Stimulated activated CD8-positive, alpha-beta memory T cell treated with anti-CD3 and anti-CD28 coated beads, Interleukin-7, amount 100 ng/mL, for 48 hours (primary cell): ENCODE results near the gene STK17B.

Source experiments
- DNase-seq, 2 donors: peaks; one replicate each; pipeline ENCODE4 v3.0.0-alpha.2; 2020; ENCODE audit warnings: low read depth in 1 of 2; ENCODE audit errors: extremely low read depth in 1 of 2

The STK17B gene

GRCh38 chr2:196184921-196185320 is 13.5 kb upstream of the STK17B start:
- no peak for DNase-seq

- DNase-seq = no peak
These were observed 12.3 kb upstream of the STK17B start for GRCh38 chr2:196183528-196184231.

DNA sequence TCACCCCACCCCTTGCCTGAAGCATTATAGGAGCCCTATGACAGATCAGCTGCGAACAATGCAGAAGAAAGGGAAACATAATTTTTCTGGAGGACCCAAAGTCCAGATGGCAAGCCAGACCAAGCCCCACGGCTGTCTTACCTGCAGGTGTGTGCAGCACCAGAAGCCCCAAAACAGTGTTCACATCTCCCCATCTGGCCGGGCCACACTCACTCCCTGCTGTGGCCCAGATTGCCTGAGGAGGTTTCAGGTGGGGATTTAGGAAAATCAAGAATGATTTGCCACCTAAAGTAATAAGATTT is 11.7 kb upstream of the STK17B start:
- DNase-seq = no peak

DNA sequence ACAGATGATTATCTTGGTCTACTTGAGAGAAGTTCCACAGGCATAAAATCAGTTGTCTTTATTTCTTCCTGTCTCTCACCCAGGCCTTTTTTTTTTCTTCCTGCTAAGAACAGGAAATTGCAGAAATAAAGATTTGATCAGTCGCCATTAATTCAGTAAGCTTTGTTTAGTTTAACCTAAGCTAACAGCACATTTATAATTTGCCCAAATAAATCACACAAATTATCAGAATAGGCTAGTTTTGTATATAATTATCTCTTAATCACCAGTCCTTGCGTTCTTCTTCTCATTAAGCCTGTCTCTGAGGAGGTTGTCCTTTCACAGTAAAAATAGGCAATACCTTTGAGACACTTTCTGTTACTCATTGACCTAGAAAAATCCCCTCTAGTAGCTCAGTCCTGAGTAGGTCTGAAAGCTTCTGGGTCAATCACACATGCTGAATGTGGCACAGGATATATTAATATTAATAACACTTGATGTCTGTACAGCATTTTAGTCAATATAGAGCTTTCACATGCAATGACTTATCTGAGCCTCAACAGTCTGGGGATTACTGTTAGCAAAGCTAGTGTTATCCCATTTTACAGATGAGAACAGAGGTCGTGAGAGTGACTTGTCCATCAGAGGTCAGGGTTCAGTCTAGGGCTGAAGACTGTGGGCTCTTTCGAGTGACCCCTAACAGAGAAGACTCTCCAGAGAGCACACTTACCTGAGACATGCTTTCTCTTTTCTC is 11.2 kb upstream of the STK17B start:
- DNase-seq = no peak

- no peak for DNase-seq
These were observed 10.1 kb upstream of the STK17B start for GRCh38 chr2:196181484-196181883.

DNA sequence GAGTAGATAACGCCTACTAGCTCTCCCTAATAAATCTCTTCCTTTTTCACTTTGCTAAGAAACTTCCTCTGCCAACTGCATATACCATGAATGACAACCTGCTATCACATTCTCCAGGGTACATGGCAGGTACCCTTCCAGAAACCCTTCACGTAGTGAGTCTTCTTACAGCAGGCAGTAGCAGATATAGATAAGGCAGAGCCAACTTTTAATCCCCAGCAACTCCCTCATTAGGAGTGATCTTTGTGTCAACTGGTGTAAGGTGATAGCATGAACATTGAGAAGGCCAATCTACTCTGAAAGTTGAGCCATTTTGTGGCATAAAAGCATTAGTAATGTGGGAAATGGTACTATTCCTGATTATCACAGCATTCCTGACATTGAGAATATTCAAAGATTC is 5.7 kb upstream of the STK17B start:
- no peak for DNase-seq

DNA sequence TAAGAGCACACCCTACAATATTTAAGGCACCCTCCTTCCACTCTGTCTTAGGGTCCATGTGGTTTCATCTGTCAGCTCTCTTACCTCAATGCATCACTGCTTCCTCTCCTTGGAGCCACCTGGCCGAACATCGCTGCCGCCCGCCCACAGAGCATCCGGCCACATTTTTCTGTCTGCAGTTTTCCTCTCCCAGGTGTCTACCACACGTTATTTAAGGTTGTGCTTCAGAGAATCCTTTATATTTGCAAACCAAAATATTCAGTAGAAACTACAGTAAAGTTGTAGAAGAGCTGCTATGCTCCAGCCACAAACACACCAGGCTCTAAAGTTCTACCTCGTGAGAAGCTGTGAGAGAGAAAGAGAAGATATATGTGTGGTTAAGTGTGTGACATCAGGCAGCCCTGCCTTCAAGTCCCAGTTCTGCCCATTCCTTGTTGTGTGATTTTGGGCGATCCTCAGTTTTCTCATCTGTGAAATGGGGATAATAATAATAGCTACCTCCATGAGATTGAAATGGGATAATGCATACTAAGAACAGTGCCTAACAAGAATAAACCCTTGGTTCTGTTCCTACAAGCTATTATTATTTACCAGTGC is 4.9 kb upstream of the STK17B start:
- DNase-seq = peak; percentile 72 to 83

GRCh38 chr2:196174404-196174803 is 3.0 kb upstream of the STK17B start:
- no peak for DNase-seq

GRCh38 chr2:196173505-196173904 is 2.1 kb upstream of the STK17B start:
- DNase-seq = no peak

DNA sequence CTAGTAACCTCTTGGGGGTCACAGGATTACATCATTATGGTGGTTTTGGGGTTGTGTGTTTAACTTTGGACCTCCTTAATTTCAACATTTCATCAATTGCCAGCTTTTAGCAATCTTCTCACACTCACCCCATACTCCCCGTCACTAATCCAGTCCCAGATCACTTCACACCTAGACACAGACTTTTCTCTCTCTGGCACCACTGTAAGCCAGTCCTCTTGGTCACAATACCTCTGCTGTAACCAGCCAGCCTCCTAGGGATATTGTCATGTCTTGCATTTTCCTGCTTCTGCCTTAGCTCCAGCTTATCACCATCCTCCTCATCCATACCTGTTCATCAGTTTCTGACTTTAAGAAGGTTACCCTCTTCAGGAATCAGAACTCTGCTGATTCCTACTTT is 1.6 kb upstream of the STK17B start:
- no peak for DNase-seq

DNA sequence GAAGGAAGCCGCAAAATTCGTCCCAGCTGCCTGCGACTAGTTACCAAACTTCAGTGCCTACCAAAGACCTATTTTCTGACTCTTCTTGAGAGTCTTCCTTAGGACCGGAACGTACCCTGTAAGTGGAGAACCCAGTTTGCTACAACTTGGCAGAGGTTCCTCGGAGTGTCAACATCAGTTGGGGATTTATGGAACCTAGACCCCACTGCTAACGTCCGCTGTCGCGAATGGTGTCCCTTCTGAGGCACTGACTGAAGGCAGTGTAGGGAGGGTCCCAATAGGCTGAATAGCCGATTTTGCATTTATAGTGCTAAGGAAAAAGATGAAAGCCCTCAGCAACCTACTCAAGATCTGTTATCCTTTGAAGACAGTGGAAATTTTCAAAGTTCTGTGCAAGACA is 568 bp upstream of the STK17B start:
- DNase-seq = no peak

DNA sequence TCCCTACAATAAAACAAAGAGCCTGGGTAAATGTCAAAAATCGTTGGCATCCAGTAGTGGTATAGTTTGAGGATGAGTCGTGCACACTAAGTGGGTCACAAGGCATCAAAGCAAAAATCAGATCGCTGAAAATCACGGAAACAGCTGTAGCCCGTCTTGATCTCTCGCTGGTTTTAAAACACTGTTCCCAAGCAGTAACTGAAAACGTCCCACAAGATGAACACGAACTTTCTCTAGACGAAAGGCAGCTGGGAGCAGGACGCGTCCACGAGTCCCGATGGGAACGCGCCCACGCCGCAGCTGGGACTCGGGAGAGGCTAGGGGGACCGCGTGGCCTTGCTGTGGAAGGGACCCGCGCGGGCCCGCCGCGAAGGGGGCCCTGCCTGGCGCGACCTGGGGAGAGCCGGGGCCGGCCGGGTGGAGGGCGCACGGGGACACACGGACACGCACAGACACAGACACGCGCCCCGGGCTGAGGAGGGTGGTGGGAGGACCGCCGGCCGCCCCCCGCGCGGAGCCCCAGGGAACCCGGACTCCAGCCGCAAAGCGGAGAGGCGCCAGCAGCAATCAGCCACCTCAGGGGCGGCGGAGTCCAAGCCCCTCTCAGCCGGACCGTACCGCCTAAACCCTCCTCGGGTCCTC is 651 bp downstream of the STK17B start:
- DNase-seq = no peak

DNA sequence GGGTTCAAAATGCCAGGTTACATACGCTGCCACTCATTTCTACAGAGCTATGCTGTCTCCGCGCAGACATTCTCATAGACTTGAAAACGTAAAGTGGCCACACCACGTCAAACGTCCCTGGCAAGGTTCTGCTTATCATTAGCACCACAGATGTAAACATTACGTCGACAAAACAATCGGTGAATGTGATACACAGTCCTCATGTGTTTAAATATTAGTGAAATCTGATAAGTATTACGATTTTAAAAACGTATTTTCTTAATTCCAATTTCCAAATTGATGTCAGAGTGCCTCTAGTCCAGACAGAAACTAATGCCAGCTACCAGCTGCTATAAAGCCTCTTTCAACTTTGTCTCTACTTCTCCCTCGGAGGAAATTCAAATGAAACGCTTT is 1.2 kb downstream of the STK17B start:
- no peak for DNase-seq

GRCh38 chr2:196169516-196169915 is 1.9 kb downstream of the STK17B start:
- no peak for DNase-seq

DNA sequence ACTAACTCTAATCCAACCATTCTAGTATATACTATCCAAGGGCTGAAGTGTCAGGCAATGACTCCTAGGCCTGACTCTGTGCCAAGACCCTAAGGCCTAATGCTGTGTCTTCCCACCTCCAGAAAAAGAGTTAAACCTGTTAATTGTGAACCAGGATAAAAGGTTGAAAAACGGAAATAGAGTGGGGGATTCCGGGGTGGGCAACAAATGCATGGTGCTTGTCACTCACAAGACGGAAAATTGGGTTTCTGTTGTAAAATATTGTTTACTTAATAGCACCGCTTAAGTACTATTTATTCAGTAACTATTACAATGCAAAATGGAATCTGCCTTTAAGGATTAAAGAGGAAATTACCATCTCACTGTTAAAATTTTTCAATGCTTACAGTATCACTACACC is 3.2 kb downstream of the STK17B start:
- no peak for DNase-seq

DNA sequence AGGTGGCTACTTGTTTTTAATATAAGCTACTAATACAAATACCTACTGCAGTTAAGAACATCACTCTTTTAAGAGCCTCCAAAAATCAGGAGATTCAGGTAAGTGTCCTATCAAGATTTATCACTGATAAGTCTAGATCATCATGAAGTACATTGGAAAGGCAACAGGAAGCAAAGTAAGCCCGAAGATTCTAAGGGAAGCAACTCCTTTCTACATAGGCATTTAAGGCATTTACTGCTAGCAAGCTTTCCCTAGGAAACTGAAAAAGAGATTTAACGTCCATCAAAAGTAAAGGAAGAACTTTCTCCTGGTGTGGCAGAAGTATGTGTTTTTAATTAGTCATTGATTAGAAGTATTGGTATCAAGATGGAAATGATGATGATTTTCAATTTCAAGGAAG is 3.7 kb downstream of the STK17B start:
- no peak for DNase-seq

GRCh38 chr2:196166876-196167275 is 4.5 kb downstream of the STK17B start:
- DNase-seq = no peak

DNA sequence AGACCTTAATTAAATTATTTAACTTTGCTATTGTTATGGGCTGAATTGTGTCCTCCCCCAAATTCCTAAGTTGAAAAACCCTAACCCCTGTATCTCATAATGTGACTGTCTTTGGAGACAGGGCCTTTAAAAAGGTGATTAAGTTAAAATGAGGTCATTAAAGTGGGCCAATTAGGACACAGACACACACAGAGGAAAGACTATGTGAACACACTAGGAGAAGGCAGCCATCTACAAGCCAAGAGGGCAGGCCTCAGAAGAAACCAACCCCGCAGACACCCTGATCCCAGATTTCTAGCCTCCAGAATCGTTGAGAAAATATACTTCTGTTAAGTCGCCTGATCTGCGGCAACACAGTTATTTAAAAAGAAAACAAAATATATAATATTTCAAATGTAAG is 6.4 kb downstream of the STK17B start:
- DNase-seq = no peak

DNA sequence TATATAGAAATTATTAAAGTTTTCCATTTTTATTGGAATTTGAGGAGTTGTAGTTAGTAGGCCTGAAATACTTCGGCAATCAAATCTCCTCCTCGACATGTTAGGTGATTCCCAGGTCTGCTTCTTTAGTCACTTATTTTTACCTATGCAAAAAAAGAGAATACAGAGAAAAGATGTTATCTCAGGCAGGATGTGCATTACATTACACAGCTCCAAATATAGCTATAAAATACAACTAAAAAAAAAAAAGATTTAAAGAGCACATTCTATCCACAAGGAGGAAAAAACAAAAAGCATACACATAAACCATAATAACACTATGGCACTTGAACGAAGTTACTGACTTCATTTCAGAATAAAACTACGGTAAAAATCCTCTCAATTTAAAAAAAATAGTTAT is 8.1 kb downstream of the STK17B start:
- DNase-seq = no peak

DNA sequence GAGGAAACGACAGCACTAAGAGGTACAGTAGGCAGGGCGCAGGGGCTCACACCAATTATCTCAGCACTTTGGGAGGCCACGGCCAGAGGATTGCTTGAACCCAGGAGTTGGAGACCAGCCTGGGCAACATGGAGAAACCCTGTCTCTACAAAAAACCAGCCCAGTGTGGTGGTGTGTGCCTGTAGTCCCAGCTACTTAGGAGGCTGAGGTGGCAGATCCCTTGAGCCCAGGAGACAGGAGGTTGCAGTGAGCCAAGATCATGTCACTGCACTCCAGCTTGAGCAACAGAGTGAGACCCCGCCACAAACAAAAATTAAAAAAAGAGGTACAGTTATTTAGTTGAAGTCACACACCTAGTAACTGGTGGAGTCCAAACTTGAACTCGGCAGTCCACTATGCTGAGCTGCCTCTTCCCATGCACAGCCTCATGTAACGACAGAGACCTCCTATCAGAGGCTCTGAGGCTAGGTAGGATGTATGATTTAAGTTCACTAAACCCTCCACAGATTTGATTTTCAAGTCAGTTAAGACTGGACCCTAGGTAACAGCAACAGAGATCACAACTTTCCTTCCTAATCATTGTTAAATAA is 8.7 kb downstream of the STK17B start:
- DNase-seq = no peak

GRCh38 chr2:196160946-196161345 is 10.4 kb downstream of the STK17B start:
- DNase-seq = no peak

DNA sequence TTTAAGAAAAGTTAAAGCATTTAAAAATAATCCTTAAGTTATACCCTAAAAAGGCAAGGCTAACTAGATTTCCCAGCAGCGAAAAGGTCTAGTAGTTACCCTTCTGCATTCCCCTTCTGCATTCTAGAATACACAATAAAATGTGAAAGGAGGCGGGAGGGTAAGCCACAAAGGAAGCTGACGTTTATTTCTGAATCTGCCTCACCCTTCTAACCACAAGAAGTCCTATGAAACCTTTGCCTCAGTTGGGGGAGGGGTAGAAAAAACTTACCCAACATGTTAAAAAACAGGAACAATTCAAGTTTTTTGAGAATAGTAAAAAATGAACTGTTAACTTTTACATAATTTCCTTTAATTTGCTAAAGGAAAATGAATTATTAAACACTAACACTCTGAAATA is 11.3 kb downstream of the STK17B start:
- DNase-seq = no peak
